Mesenteric fat pad (tissue), 1 donor: ENCODE measurements around the gene DOK6. TPM values are rescaled to one million over a fixed set of nuclear protein-coding genes. Genes with fewer than 3 reads are reported as not detected.

Source experiments
- DNase-seq: peaks from one replicate; pipeline ENCODE4 v3.0.0-alpha.2; 2020; ENCODE audit warnings: low spot score
- total RNA-seq: library from RNA; stranded (reverse); fragmentation: NEBNext Ultra II Directional; extraction: Animal tissue kit (Norgen Biotek cat#: 25700); gene quantifications from one replicate; pipeline ENCODE4 v1.2.1, GENCODE V29; 2021
- donor health status: DM: yes; HTN: yes; CAD: no.

The DOK6 gene
- total RNA-seq, 1 donor from 2014 or later, result 1.6 TPM

DNA sequence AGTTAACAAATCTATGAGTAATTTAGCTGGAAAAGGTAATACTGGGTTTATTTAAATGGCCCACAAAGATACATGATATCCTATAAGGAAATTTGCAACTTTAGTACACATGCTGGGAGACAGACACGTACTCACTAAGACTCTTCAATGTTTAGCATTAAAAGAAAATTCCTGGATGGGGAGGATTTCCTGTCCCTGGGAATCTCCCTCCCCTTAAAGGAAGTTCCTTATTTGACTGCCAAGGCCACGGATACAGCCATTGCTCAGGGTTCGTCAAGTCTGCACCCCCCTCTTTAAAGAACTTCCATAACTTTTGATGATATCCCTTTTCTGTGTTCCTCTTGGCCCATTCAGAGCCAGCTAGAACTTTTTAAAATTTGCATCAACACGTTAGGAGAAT is 279.4 kb downstream of the DOK6 start:
- DNase-seq, result no peak

- no peak for DNase-seq
Measured at GRCh38 chr18:69683176-69683575, 282.5 kb downstream of the DOK6 start.

- no peak for DNase-seq
Measured at GRCh38 chr18:69684789-69685188, 284.1 kb downstream of the DOK6 start.

DNA sequence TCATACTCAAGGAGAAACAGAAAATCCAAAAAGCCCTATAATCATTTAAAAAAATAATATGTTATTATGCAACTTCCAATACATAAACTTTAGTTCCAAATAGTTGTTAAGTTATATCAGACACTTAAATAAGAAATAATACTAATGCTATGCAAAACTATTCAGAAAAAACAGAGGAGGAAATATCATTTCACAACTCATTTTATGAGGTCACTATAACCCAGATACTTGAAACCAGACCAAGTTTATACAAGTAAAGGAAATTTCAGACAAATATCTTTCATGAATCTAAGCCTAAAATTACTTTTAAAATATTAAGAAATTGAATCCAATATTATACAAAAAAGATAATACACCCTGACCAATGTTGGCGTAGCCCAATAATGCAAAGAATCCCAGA is 286.2 kb downstream of the DOK6 start:
- DNase-seq, result no peak

GRCh38 chr18:69689121-69689759 is 288.6 kb downstream of the DOK6 start:
- no peak for DNase-seq

GRCh38 chr18:69691008-69691760 is 290.5 kb downstream of the DOK6 start:
- no peak for DNase-seq

DNA sequence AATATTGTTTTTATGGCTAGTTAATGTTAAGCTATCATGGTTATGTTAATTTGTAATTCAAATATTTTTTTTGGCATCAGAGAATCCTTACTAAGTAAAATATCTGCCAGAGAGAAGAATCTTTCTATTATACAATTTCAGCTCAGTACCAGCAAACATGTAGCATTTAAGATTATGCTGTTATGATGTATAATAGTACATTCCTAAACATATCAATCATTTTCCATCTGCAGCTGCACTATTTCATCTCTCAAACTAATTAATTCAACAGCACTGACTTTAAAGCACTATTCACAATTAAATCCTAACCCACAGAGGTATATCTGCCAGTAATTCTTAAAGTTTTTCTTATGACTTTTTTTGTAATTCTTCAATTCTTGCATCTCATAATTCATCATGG is 296.4 kb downstream of the DOK6 start:
- no peak for DNase-seq

GRCh38 chr18:69697689-69698088 is 297.0 kb downstream of the DOK6 start:
- DNase-seq, result no peak

GRCh38 chr18:69701305-69701704 is 300.6 kb downstream of the DOK6 start:
- no peak for DNase-seq

DNA sequence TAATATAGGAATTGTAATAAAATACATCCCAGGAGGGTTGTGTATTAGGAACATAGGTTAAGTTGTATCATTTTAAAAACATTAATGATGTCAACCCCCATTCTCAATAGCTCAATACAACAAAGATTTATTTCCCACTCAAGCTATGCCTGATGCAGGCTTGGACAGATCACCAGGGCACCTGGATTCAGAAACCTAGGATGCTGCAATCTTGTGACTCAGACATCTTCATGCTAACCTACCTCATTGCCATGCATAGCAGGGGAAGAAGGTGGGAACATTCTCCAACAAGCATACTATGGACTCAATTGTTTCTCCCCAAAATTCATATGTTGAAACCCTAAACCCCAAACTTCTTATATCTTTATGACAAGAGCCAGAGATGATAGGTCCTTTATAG is 302.8 kb downstream of the DOK6 start:
- no peak for DNase-seq

DNA sequence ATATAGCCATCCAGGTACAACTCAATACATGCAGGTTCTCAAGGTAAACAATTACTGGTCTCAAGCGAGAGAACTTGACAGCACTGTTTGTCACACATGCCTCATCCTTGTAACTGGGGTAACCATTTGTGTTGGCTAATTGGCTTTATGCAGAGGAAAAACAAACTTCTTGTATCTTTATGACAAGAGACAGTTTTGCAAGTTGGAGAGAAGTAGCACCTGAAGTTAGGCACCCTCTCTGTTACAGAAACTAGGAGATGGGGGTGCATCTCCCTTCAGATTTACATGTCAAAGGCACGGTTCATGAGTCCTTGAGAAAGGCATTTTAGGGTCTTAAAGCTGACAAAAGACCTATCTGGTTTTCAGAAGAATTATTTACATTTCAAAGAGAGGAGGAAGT is 305.3 kb downstream of the DOK6 start:
- no peak for DNase-seq

GRCh38 chr18:69708844-69709243 is 308.2 kb downstream of the DOK6 start:
- DNase-seq, result no peak

GRCh38 chr18:69715191-69715795 is 314.6 kb downstream of the DOK6 start:
- DNase-seq, result no peak

DNA sequence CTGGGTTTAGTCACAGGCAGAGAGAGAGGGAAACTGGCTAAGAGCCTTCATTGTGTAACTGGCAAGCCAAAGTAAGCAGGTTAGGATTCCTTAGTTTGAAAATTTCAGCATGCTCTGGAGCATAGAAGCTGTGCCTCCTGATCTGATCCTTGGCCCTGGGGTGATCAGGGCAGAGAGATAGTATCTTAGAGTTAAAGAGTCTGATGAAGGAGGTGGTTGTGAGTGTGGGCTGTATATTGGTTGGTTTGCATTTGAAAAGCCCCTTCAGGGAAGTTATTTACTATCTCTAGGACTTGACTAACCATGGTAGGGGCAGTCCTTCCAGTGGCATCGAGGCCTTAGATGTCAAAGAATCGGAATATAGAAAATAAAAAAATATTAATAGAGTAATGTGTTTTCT is 316.9 kb downstream of the DOK6 start:
- no peak for DNase-seq

DNA sequence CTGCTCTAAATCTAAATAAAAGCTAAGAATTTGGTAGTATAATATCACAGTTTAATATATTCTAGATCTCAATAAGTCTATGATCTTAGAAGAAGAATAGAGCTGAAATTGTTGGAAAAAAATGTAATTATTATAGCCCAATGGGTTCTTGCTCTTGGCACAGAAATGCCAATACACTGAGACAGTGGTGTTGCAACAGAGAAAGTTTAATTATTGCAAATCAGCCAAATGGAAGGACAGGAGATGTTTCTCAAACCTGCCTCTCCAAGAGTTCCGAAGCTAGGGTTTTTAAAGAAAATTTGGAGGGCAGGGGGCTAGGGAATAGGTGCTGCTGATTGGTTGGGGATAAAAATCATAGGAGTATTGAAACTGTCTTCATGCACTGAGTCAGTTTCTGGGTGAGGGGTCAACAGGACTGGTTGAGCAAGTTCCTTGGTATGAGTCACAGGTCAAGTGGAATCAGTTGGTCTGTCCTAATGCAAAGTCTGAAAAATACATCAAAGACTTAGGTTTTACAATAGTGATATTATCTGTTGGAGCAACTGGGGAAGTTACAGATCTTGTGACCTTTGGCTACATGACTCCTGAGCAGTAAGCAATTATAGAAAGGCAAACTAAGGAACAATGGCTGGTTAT is 318.3 kb downstream of the DOK6 start:
- no peak for DNase-seq

GRCh38 chr18:69720422-69720821 is 319.7 kb downstream of the DOK6 start:
- DNase-seq, result no peak

DNA sequence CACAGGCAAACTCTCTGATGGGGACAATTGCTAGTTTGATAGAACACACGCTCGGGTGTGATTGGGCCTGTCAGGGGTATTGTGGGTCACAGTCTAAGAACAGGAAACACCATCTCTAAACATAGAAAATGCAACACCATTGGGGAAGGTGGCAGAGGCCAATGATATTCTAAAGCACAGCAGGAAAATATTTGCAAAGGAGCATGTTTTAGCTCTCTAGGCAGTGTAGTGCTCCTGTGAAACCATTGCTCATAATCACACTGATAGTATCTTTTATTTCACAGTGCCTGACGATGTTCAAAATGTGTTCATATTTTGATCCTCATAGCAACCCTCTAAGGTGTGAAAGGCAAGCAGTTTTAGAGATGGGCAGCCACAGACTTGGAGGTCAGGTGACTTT is 322.7 kb downstream of the DOK6 start:
- DNase-seq, result no peak

DNA sequence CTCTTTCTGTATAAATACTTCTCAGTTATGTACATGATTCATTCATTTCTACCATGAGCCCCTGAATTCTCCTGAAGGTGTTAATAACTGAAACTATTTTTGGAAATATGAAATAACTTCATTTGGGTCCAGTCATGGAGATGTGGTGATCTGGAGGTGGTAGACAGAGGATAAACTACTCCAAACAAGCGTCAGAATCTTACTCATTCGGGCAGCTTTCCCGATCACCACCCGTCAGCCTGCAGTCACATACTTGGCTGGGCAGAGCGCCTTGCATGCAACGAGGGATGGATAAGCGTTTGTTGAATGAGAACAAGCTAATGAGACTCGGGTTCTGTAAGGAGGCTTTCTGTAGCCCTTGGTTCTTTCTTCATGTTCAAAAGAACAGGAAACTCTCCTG is 324.3 kb downstream of the DOK6 start:
- DNase-seq, result no peak

DNA sequence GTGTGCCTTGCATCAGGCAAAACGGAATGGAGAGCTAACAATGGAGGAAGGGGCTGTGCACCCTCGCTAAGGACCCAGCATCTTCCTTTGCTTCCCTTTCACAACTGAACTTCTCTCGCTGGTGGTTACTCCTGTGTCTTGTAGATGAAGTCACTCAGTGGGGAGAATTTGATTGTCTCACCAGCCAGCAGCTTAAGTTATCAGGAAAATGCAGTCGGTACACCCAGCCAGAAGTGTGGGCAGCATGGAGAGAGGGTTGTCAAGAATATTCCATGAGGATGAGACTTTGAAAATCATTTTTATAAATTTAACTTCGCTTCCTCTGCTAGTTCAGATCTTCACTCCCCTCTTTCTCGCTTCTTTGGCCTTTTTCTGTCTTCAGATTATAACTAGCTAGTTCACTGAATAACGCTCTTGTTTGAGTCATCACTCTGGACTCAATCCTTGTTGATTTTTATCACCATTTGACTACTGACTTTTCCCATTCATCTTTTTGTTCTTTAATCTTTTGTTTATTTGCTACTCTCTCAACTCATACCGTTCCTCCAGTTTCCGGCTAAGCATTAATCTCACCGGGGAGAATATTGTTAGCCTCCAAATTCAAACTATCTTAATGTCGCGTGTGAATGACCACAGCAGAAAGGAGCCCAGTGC is 325.3 kb downstream of the DOK6 start:
- no peak for DNase-seq

GRCh38 chr18:69727912-69728572 is 327.4 kb downstream of the DOK6 start:
- DNase-seq, result no peak

- DNase-seq, result no peak
Measured at GRCh38 chr18:69730664-69731063, 330.0 kb downstream of the DOK6 start.
